GM18868 (cell line): Measurements from ENCODE around the gene NINJ2.

Source experiments
- ATAC-seq: cut with Tn5 transposase; IDR thresholded peaks from one replicate; pipeline ENCODE4 v1.9.1; 2021; ENCODE audit warnings: mild to moderate bottlenecking, moderate library complexity; ENCODE audit not compliant: unreplicated experiment

The NINJ2 gene

GRCh38 chr12:674272-674781 is 11.1 kb upstream of the NINJ2 start:
- peak; percentile 89 for ATAC-seq

DNA sequence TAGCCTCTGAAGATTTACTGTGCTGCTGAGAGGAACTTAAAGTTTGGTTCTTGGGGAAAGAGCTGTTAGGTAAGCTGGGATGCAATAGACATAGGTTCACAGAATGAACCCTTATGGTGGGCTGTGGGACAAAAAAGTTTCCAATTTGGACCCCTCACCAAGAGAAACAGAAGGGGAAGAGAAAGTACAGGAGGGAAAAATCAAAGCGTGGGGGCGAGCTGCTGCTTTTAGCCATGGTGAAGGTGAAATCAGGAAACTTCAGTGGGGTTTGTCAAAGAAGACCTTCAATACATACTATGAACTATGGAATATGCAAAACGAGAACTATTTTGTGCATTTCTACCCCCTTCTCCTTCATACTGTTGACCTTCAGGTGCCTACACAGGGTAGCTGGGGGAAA is 10.6 kb upstream of the NINJ2 start:
- ATAC-seq: no peak

GRCh38 chr12:669576-669945 is 6.3 kb upstream of the NINJ2 start:
- no peak for ATAC-seq

- no peak for ATAC-seq
These were observed 4.8 kb upstream of the NINJ2 start for GRCh38 chr12:668090-668481.

- peak; percentile 43 for ATAC-seq
These were observed 3.6 kb upstream of the NINJ2 start for GRCh38 chr12:666766-667308.

- no peak for ATAC-seq
These were observed 2.8 kb upstream of the NINJ2 start for GRCh38 chr12:666066-666465.

DNA sequence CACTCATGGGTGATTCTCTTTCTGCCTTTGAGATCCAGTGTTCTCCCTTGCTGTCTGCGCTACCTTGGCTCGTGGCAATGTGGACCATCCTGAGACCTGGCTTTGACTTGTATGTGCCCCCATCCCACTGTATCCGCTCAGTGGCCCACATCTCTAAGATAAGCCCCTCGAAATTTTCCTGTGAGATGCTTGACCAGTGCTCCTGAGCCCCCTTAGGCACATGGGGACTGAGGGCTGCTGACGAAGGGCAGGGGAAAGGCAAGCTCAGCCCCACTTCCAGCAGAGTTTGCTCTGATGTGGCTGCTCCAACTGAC is 1.5 kb upstream of the NINJ2 start:
- ATAC-seq: no peak

GRCh38 chr12:664075-664778 is 982 bp upstream of the NINJ2 start:
- ATAC-seq: no peak

DNA sequence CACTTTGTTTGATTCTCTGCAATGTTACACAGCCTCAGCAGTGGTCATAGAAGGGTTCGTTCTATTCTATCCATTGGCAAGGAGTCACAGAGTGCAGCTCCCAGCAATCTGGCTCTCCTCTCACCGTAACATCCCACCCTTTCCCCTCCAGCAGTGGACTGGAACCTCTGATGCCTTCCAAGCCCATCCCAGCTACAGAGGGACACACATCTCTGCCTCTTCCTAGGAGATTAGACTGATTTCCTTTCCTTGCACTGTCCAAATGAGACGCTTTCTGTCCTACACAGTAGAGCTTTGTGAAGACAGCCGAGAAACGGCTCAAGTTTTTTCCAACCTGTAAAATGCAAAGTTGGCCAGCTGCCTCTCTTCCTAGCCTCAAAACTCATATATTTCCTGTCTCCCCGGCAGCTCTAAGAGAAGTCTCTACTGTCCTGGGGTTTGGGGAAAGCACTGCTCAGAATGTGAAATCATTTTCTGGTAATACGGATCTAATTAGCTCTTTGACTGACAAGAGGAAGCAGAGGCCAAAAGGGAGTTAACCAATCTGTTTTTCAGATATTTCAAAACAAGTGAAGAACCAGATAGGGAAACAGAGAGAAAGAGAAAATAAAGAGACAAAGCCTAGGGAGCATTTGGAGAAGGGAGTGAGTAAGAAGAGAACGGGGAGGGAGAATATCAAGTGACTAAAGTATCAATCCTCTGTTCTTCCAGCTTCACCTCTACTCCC is 516 bp downstream of the NINJ2 start:
- no peak for ATAC-seq

- no peak for ATAC-seq
These were observed 1.3 kb downstream of the NINJ2 start for GRCh38 chr12:661720-662486.

DNA sequence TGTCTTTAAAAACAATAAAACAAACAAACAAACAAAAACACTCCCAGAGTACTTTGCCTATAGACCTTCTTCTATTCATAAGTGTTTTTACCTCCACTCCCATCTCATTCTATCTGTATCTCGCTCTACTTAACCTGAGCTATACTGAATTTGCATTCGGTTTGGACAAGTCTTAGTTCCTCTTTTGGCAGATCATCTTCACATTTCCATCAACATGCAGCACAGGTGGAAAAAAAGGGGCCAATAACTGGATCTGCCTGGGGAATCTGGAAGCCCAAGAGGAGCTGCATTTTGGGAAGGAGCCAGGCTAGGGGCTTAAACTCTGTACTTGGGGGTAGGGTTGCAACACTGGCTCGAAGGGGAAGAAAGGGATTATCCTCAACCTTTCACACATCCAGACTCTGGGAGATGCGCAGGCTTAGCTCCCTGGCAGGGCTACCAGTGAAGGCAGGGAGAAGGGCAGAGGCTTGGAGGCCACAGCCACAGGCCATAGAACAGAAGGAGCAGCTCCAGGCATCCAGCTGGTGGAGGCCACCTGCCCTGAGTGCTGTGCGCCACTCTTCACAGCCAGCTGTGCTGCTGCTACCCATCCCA is 4.1 kb downstream of the NINJ2 start:
- no peak for ATAC-seq

- no peak for ATAC-seq
These were observed 12.3 kb downstream of the NINJ2 start for GRCh38 chr12:650983-651382.

GRCh38 chr12:647385-648085 is 15.7 kb downstream of the NINJ2 start:
- no peak for ATAC-seq

- ATAC-seq: no peak
These were observed 16.5 kb downstream of the NINJ2 start for GRCh38 chr12:646442-647384.

DNA sequence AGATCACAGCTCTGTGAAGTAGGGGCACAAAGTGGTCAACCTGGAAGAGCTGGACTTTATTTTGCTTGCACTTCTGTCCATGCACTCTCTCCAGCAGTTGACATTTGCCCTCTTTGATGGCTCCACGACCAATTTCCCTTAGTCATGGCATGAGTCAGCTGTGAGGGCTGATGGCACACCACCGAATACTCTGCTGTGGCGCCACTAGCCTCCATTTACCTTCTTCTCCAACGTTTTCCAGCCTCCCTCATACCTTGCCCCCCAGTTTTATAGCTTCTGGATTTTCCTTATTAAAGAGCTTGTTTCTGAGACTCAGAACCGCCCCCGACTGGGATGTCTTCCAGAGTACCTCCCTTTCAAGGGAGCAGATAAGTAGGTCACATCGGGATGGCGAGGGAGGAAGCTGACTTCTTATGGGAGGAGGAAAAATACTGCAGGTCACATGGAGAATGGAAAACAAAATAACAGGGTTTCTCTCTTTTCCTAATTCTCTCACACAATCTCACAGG is 17.6 kb downstream of the NINJ2 start:
- ATAC-seq: no peak

DNA sequence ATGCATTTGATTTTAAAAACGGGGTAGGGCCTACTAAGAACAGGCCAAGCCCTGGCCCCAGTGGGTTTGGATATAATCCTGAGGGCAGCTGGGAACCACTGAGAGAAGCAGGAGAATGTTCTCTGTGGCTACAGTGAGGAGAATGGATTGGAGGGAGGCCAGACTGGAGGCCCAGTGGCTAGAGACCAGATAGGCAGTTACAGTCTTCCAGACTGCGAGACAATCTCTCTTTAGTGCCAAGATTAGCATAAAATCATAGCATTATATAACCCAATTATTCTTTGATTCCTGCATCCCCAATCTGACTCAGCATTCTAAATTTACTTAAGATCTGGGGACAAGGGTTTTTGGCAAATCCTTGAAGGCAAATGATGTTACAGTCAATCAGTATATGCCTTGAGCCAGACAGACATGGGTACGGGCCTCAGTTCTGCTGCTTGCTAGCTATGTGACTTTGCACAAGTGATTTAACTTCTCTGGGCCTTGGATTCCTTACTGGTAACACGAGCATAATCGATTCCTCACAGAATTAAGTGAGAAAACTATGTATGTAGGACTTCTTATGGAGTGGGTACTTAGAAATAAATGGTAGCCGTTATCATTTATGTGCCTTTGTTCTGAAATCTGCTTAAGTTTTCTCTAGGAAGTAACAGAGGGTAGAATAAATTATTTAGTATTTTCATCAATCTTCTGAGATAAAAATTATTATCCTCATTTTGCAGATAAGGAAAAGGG is 18.3 kb downstream of the NINJ2 start:
- ATAC-seq: no peak

GRCh38 chr12:644303-644639 is 19.0 kb downstream of the NINJ2 start:
- no peak for ATAC-seq

GRCh38 chr12:643475-644302 is 19.6 kb downstream of the NINJ2 start:
- ATAC-seq: no peak
